HCT116 (cell line): ENCODE results near the gene SPCS3.

Experiments used
- CEBPB ChIP-seq: IDR thresholded peaks from 2 replicates; pipeline ENCODE4 v1.6.1; 2012; ENCODE audit warnings: low read depth
- CTCF ChIP-seq, 3 experiments: fragments of 200-600 bp in 1 of 3; sonication (generic) in 1 of 3; IDR thresholded peaks in 2 of 3; conservative IDR thresholded peaks in 1 of 3; 2 replicates each; pipeline ENCODE4 v1.5.1; 2012 to 2017; ENCODE audit warnings: low read depth in 2 of 3, low read length in 2 of 3, antibody characterized with exemption in 1 of 3, borderline replicate concordance in 1 of 3, control low read depth in 1 of 3, mild to moderate bottlenecking in 1 of 3, mixed read lengths in 1 of 3, mixed run types in 1 of 3, moderate library complexity in 1 of 3; ENCODE audit not compliant: insufficient read depth in 1 of 3
- EZH2 ChIP-seq: fragments of 200-600 bp; sonication (generic); IDR thresholded peaks from 2 replicates; pipeline ENCODE4 v1.6.1; 2017; ENCODE audit warnings: antibody characterized with exemption, mixed run types
- POLR2A ChIP-seq: IDR thresholded peaks from 2 replicates; pipeline ENCODE4 v1.7.0; 2011; ENCODE audit warnings: borderline replicate concordance; ENCODE audit not compliant: insufficient read depth, insufficient read length; ENCODE audit errors: extremely low read depth
- POLR2AphosphoS5 ChIP-seq: IDR thresholded peaks from 2 replicates; pipeline ENCODE4 v1.6.1; 2011; ENCODE audit warnings: mild to moderate bottlenecking, low read depth, low read length, moderate library complexity
- RAD21 ChIP-seq: IDR thresholded peaks from 2 replicates; pipeline ENCODE4 v1.6.1; 2012; ENCODE audit warnings: low read depth, mild to moderate bottlenecking
- REST ChIP-seq: IDR thresholded peaks from 2 replicates; pipeline ENCODE4 v1.6.1; 2012; ENCODE audit warnings: low read depth
- SIN3A ChIP-seq: IDR thresholded peaks from 2 replicates; pipeline ENCODE4 v1.6.1; 2012; ENCODE audit warnings: low read depth
- TCF7L2 ChIP-seq: IDR thresholded peaks from 2 replicates; pipeline ENCODE4 v1.7.0; 2011; ENCODE audit warnings: borderline replicate concordance, inconsistent platforms; ENCODE audit not compliant: insufficient read depth, insufficient read length; ENCODE audit errors: extremely low read depth
- ZBTB33 ChIP-seq: IDR thresholded peaks from 2 replicates; pipeline ENCODE4 v1.6.1; 2011; ENCODE audit warnings: mild to moderate bottlenecking, low read length, moderate library complexity; ENCODE audit not compliant: insufficient replicate concordance; ENCODE audit errors: extremely low read depth
- ZNF274 ChIP-seq: fragments of 200-500 bp; sonication (Bioruptor generic); IDR thresholded peaks from 2 replicates; pipeline ENCODE4 v1.6.1; 2014; ENCODE audit warnings: mild to moderate bottlenecking, low read depth, low read length, inconsistent platforms

- no peak for TF ChIP-seq CTCF (IDR thresholded peaks at IDR 0.05 in 2 of 3, conservative IDR thresholded peaks at IDR 0.05 in 1 of 3; ENCODE audit: borderline replicate concordance in 1 of 3, insufficient read depth in 1 of 3, low read depth in 2 of 3, low read length in 2 of 3)
- no peak for TF ChIP-seq POLR2A
- TF ChIP-seq ZNF274, result no peak
- TF ChIP-seq RAD21, result no peak
- TF ChIP-seq TCF7L2, result no peak
- TF ChIP-seq ZBTB33, result no peak
- no peak for TF ChIP-seq REST
- TF ChIP-seq EZH2, result no peak
- no peak for TF ChIP-seq POLR2AphosphoS5
- TF ChIP-seq SIN3A, result no peak
- no peak for TF ChIP-seq CEBPB
These were observed 6.0 kb upstream of the SPCS3 start for GRCh38 chr4:176313596-176314336.
